Lower leg skin (tissue), 3 donors: ENCODE data around the gene OSBP2.

Experiments
- POLR2A ChIP-seq, 2 donors: fragments of 450-650 bp; IDR thresholded peaks; one replicate each; pipeline ENCODE4 v1.6.1; 2016 to 2017; ENCODE audit warnings: antibody characterized with exemption in 2 of 2, mild to moderate bottlenecking in 1 of 2, moderate library complexity in 1 of 2
- TF ChIP-seq, protein P1 (sequence below), 3 donors: fragments of 450-650 bp; IDR thresholded peaks; one replicate each; pipeline ENCODE4 v1.5.1; 2016; ENCODE audit warnings: antibody characterized with exemption in 3 of 3, mild to moderate bottlenecking in 3 of 3, moderate library complexity in 2 of 3

DNA sequence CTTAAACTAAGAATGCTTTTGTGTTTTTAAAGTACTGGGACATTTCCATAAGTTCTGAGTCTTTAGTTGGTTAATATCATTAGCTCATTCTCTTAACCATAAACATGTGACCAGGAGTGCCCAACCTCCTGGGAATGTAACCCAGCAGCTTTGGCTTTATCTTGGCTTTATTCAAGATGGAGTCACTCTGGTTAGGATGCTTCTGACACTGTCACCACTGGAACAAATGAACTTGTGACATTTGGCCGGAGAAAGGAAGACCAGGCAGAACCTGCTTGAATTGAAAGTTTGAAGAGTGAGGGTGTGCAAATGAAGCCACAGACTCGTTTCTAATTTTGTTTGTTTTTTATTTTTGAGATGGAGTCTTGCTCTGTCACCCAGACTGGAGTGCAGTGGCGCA, 54.6 kb downstream of the OSBP2 start:
- TF ChIP-seq, protein P1, sequence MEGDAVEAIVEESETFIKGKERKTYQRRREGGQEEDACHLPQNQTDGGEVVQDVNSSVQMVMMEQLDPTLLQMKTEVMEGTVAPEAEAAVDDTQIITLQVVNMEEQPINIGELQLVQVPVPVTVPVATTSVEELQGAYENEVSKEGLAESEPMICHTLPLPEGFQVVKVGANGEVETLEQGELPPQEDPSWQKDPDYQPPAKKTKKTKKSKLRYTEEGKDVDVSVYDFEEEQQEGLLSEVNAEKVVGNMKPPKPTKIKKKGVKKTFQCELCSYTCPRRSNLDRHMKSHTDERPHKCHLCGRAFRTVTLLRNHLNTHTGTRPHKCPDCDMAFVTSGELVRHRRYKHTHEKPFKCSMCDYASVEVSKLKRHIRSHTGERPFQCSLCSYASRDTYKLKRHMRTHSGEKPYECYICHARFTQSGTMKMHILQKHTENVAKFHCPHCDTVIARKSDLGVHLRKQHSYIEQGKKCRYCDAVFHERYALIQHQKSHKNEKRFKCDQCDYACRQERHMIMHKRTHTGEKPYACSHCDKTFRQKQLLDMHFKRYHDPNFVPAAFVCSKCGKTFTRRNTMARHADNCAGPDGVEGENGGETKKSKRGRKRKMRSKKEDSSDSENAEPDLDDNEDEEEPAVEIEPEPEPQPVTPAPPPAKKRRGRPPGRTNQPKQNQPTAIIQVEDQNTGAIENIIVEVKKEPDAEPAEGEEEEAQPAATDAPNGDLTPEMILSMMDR (IDR thresholded peaks at IDR 0.05) = no peak
- TF ChIP-seq POLR2A (IDR thresholded peaks at IDR 0.05) = no peak
